Stimulated activated CD8-positive, alpha-beta memory T cell treated with anti-CD3 and anti-CD28 coated beads, Interleukin-12 subunit alpha, Interleukin-12 subunit beta, amount 100 ng/mL, for 4 hours (primary cell): ENCODE results near the gene SLC6A19.

Experiments used
- DNase-seq: peaks from one replicate; pipeline ENCODE4 v3.0.0-alpha.2; 2020; ENCODE audit warnings: low read depth

Gene SLC6A19

DNA sequence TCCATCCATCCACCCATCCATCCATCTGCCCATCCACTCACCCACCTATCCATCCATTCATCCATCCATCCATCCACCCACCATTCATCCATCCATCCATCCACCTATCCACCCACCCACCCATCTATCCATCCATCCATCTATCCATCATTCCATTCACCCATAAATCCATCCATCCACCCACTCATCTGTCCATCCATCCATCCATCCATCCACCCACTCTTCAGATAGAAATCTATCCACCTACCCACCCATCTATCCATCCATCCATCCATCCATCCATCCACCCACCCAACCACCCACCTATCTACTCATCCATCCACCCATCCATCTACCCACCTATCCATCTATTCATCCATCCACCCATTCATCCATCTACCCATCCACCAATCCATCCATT, 35.0 kb upstream of the SLC6A19 start:
- no peak for DNase-seq

DNA sequence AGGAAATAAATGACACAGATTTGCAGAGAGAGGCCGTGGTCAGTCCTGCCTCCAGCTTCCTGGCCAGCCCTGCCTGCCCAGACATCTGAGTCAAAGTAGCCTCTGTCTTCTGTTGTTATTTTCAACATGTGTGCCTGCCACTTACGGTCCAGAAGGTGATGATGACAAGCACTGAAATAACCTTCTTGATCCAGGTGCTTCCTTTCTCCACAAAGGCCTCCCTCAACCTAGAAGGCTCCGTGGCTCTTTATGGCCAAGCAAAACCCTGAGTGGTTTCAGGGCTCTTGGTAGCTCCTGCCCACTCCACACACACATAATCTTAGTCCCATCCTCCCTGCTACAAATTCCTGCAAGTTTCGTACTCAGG, 34.1 kb upstream of the SLC6A19 start:
- DNase-seq: no peak

DNA sequence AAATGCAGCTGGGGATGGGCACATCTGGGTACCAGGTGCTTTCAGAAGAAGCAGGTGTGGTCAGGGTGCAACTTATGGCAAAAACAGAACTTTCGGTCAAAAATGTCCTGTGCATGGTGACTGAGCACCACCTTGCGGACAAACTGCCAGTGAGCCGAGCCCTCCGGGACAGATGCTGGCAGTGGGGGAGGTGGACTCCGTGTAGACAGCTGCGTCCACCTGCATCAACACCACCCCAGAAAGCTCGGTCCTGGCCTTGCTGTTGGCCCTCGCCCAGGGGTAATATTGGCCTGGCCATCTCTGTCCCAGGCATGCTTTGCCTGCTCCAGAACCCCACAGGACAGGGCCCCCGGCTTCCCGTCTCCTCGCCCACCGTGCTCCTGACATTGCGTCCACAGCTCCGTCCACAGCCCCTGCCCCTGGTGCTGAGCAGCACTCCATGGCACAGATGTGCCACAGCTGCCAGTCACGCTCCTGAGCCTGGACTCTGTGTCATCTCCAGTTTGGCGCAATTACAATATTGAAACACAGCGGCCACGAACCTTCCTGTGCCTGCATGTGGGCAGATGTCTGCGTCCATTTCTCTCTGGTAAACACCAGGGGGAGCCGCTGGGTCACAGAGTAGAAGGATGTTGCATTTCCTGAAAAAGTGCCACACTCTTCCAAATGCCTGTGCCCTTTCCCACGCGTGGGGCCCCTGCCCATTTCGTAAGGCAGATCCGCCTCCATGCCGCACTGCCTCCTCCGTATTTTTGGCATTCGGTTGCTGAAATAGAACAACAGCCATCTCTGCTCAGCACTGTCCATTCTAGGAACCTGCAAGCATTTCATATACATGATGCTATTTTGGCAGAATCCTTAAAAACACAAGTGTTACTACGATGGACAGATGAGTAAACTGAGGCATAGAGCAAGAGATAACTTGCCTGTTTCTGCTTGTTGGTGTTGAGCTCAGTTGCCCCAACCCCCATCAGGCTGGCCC, 33.4 kb upstream of the SLC6A19 start:
- DNase-seq: peak; percentile 34

DNA sequence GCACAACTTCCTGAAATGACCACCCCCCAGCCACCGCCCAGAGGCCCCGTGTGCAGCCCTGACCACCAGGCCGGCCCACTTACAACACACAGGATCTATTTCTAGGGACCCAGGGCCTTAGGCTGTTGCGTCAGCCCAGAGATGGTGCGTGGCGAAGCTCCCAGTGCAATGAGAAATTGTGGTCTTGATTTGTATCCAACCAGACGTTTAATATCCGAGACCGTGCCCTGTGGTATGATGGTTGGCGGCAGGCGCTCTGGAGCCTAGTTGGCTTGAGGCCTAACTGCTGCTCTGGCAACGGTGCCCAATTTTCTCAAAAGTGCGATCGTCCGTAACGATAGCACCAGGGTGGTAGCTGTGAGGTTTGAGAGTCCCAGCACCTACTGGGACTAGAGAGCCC, 32.6 kb upstream of the SLC6A19 start:
- no peak for DNase-seq

DNA sequence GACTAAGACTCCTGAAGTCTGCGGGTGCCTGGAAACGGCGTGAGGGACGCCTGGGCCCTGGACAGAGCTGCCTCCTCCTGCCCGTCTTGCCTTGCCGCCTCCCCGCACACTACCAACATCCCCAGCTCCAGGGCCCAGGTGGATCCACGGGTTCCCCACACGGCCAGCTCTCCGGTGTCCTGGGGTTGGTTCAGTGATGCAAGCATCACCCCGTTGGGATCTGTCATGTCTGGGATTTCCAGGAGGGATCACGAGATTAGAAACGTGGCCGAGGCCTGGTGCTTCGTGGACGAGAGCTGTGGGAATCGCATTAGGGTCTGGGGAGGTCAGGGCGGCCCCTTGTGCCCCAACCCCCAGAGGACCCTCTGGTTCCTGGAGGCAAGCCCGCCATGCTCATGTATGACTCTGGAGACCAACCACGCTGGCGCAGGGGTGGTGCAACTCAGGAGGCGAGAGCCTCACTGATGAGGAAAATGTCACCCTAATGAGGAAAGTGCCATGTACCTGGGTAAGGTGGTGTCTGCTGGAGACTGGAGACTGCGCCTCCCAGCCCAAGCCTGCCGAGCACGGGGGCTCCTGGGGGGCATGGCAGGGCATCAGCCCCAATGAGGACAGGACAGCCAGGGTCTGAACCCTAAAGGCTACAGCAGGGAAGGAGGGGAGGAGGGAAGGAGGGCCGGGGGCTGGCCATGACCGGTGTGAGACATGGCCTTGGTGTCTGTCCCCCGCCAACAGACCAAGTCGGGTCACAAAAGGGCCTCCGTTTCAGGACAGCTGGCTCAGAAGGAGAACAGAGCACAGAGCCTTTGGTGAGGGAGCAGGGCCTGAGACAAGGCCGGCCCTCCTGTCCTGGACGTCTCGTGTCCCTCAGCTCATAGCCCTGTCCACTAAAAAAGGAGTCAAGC, 31.9 kb upstream of the SLC6A19 start:
- no peak for DNase-seq

DNA sequence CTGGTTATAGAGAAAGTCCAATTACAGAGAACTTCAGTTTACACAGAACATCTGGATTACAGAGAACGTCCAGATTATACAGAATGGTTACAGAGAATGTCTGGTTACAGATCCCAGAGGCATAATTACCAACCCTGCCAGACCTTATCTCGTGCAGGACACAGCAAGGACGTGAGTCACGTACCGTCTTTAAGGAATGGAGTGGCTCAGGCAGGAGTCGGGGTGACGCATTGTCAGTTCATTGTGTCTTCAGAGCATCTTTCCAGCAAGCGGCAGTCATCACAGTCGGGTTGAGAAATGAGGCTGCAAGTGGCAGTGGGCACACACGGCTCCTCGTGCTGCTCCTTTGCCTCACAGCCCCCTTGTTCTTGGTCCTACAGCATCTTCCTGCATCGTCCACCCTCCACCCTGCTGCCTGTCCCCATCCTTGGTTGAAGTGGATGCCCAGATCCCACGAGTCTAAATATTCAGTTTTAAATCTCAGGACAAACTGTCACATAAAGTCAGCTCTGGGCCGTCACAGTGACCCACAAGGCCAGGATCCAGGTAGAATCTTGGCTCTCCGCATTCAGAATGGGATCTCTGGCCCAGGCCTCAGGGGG, 30.0 kb upstream of the SLC6A19 start:
- no peak for DNase-seq

DNA sequence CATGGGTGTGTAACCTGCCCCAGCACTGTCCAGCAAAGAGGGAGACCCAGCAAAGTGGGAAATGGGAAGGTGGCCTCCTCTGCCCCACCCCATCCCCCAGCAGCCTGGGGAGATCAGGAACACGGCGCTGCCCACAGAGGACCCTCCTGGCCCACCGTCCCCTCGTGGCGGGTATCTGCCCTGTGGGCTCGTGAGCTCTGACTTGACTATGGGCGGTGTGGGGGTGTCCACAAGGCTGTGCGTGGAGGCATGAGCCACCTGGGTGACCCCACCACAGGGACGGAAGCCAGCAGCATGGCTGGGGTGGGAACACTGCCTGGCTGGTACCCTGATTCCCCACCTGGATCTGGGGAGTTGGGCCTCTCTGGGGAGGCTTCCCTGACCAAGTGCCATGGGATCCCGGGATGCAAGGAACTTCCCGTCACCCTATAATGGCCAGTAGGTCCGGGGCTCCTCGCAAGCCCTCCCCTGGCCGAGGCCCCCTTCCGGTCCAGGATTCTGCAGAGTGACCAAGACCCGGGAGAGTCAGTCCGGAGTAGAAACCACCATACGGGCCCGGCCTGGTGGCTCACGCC, 29.3 kb upstream of the SLC6A19 start:
- DNase-seq: no peak

DNA sequence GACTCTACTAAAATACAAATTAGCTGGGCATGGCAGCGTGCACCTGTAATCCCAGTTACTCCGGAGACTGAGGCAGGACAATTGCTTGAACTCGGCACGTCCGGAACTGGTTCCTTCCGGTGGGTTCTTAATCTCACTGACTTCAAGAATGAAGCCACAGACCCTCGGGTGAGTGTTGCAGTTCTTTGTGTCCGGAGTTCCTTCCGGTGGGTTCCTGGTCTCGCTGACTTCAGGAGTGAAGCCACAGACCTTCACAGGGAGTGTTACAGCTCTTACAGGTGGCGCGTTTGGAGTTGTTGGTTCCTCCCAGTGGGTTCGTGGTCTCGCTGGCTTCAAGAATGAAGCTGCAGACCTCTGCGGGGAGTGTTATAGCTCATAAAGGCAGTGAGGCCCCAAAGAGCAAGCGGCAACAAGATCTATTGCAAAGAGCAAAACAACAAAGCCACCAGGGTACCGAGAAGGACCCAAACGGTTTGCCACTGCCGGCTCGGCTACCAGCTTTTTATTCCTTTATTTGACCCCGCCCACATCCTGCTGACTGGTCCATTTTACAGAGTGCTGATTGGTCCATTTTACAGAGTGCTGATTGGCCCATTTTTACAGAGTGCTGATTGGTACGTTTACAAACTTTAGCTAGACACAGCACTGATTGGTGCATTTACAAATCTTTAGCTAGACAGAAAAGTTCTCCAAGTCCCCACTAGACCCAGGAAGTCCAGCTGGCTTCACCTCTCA, 28.6 kb upstream of the SLC6A19 start:
- DNase-seq: no peak

DNA sequence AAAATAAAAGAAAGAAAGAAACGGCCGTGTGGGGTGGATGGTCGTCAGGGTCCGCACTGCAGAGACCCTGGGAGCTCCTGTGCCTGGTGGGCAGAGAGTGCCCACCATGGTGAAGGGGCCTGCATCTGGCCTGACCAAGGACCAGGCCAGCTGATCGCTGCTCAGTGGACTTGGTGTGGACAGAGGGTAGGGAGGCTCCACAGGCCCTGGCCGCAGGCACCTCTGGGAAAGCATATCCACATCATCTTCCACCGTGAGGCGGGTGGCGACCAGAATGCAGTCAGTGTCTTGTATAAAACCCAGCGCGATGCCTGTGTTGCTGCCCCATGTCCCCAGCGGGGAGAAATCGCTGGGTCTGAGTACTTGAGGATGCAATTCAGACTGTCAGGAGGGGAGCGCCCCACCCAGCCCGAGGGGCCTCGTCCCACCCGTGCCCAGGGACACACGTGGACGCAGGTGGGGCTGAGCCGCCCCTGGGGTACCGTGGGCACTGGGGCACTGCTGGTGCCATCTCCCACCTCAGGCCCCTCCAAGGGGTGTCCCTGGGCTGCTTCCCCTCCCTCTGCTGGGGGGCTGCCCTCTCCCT, 27.8 kb upstream of the SLC6A19 start:
- DNase-seq: no peak

DNA sequence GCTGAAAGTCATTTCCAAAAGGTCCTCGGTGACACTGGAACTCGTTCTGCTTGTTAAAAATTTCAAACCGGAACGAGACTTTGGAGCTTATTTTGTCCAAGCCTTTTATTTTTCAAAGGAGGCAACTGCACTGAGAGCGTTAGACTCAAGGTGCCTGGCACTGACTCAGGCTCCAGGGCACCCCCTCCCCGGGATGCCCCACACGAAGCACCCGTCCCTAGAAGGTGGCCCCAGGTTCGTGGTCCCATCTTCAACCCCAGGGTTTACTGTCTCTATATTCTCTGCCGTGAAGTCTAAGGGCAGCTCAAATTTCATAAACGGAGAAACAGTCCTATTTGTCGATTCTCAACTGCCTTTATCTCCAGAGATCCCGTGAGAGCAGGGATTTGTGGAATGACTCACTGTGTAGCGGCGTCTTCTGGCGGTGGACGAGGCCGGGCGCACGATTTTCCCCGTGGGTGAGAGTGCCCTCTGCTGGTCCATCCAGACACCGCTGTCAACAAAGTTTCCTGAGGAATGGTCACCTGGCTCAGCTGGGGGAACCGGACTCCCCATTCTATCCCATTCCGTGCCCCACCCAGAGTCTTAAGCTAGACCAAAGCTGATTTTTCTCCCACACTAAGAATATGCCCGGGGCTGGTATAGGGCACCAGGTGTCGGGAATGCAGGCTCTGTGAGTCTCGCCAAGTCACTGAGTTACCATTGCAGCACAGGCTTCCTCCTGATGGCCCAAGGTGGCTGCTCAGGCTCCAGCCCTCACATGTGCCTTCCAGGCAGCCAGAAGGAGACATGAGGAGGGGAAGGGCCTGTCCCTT, 27.1 kb upstream of the SLC6A19 start:
- no peak for DNase-seq

DNA sequence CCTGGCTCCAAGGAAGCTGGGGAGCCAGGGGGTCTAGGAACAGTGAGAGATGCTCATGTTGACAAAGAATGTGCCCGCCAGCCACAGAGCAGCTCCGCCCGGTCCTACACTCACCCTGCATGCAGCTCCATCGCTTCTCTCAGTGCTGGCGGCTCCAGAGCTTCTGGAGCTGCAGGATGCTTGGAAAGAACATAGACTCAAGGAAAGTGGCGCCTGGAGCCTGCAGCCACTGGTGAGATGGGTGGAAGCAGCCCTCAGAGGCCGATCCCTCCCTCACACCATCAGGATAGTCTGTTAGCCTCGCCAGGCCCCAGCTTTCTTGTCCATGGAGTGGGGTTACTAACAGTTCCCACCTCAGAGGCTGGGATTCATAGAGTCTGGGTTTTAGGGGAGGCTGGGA, 26.4 kb upstream of the SLC6A19 start:
- no peak for DNase-seq

DNA sequence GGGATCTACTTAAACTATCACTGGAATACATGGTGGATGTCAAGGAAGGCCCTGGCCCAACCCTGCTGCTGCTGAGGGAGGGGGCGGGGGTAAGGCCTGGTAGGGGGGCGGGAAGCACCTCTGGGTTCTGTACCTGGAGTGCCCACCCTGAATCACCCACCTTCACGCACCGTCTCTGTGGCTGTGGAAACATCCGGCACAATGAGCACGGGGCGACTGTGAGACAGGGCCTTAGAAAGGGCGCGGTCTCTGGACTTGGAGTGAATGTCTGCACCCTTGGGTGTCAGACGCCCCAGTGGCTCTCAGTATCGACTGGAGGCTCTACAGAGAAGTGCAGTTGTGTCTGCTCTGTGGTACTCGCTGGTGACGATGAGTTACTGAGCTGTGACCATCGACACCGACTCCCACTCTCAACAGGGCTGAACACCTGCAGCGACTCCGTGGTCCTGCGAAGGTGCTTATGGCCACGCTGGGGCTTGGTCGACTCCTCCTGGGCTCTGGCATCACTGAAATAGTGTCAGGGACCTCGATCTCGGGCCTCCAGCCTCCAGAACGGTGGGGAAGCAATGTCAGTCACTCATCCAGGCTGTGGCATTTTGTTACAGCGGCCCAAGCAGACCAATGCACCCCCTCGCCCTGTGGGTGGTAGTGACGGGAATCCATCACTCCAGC, 25.5 kb upstream of the SLC6A19 start:
- DNase-seq: no peak

DNA sequence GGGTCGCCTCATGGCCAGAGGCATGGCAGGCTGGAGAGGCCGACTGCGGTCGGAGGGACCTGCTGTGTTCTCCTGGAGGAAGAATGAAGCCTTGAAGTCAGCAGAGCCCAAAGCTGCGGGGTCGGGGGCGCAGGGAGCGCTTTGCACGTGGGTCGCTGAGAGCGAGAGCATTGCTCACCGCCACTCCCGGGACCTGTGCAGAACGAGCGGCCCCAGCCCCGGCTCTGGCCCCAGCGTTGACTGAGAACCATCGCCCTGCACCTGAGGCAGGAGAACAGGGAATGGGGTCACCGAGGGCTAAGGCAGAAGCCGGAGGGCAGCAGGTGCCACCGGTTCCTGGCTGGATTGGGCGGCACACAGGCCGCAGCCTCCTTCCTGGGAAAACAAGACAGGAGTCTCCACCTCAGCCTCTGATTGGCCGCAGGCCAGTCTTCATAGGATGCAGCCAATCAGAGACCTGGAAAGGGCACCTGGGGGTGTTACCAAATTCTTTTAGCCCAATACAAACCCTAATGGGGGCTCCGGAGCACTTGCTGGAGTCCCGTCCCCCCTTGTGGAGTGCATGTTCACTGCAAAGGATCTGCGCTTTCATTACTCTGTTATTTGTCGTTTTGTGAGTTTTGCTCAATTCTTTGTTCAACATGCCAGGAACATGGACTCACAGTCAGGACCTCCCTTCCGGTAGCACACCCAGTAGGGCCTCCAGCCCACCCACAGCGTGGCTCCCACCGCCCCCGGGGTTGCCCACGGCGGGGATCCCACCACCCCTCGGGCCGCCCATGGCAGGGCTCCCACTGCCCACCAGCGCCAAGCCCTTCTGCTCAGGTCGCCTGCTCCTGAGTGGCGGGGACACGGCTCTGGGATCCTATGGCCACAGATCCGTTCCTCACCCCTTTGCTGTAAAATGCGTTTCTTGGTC, 24.7 kb upstream of the SLC6A19 start:
- DNase-seq: no peak

DNA sequence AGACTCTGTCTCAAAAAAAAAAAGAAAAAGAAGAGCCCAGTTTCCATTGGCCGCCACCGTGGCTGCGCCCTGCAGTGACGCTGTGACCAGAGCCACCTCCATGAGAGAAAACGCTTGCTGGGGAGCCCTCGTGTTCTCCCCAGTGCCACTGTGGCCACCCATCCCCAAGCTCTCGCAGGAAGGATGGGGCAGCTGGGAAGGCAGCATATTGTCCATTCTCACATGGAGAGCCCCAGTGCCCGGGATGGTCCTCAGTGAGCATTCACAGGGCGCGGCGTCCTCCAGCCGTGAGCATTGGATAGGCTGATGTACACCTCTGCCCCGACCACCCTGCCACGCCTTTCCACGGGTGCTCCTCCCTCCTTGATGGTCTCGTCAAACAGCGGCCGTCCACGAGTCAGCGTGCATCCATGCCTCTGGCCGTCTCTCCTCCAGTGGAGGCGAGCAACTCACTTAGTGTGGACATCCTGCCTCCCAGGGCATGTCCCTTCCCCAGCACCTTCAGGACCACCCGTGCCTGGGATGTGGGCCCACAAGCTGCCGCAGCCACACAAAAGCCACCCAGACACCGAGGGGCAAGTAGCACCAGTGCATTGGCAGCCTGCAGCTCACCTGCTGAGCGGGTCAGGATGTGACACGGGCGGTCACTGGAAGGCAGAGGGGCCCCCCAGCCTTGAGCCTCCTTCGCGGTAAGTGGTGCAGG, 23.4 kb upstream of the SLC6A19 start:
- no peak for DNase-seq

DNA sequence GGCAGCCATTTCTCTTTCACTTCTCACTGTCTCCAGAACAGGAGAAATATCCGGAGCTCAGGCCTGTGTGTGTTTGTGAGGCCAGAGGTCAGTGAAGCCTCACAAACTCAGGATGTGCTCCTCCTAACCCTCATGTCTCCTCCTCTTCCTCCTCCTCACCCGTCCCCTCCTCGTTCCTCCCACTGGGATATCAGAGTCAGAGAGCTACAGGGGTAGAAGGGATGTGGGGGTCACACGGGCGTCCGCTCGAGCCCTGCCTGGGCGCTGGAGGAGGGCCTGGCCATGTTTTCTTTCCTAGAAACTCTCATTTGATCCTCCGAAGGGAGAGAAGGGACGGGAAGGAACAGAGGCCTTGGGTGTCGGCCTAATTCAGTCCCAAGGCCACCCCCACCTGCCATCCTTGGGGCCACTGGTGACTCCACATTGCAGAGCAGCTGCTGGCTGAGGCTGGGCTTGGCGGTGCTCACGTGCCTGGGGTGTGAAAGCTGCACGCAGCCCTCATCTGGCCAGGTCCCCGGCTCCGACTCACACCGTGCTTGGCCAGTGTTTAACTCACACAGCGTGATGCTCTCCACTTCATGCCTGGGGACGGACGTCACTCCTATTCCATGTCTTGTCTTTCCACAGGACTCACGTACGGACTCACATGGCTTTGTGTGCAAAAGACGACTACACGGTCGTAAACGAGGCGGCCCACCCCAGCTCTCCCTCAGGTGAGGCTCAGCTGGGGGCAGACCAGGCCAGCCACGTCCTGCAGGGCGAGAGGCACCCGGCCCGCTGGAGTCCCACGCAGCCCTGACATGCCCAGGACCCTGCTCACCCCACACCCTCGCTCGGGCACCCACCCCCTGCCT, 22.6 kb upstream of the SLC6A19 start:
- no peak for DNase-seq

DNA sequence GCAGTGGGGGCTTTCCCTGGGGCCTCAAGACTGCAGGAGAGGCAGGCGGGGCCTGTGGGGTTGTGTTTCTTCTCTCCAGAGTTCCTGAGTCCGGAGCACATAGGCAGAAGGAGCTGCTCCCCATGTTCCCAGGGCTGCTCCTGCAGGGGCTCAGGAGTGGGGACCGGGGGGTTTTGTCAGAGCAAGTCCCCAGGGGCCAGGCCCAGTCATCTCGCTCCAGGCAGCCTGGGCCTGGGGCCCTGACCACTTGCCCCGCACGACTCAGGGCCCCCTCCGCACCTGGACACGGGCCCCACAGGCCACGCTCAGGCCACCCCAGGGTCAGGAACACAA, 22.0 kb upstream of the SLC6A19 start:
- DNase-seq: no peak

DNA sequence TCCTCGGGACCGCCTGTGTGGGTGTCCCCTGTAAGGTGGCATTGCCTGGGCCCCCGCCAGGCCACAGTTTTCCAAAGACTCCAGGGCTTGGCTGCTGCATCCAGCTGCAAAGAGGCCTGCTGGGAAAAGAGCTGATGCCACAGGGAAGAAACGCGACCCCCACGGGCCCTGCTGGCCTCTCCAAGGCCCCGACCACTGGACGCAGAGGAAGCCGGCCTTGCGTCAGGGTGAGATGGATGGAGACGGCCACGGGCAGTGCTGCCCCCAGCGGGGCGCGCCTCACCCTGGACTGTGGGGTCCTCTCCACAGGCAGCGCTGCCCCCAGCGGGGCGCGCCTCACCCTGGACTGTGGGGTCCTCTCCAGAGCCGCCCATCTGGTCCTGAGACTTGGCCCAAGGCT, 21.3 kb upstream of the SLC6A19 start:
- no peak for DNase-seq
